LNCaP clone FGC (cell line): ENCODE results near the gene MSMP.
A peak's percentile ranks its signal among the peaks of the same experiment; 100 is the strongest.

ENCODE experiments used
- DNase-seq: peaks from one replicate; pipeline ENCODE4 v3.0.0-alpha.2; 2011; ENCODE audit warnings: low read depth
- H3K4me3 ChIP-seq: 2 replicates; pipeline ENCODE4 v1.5.1; 2011; ENCODE audit warnings: mild to moderate bottlenecking, low read depth, low read length, control low read depth
- CTCF ChIP-seq: IDR thresholded peaks from 2 replicates; pipeline ENCODE4 v1.5.1; 2012; ENCODE audit warnings: mild to moderate bottlenecking; ENCODE audit not compliant: control insufficient read depth, insufficient read depth; ENCODE audit errors: extremely low read depth

Gene MSMP

GRCh38 chr9:35746583-35746982 is 7.5 kb downstream of the MSMP start:
- DNase-seq, result no peak
- H3K4me3 ChIP-seq, result peak overlapping the region; percentile 79
- no peak for TF ChIP-seq CTCF

GRCh38 chr9:35745569-35745968 is 8.5 kb downstream of the MSMP start:
- no peak for DNase-seq
- no peak for TF ChIP-seq CTCF
- no peak overlapping the region for H3K4me3 ChIP-seq

GRCh38 chr9:35743880-35744518 is 10.1 kb downstream of the MSMP start:
- no peak overlapping the region for H3K4me3 ChIP-seq
- DNase-seq, result no peak
- TF ChIP-seq CTCF, result no peak

- H3K4me3 ChIP-seq, result no peak overlapping the region
- DNase-seq, result no peak
- TF ChIP-seq CTCF, result no peak
Measured at GRCh38 chr9:35743452-35743851, 10.6 kb downstream of the MSMP start.

GRCh38 chr9:35741740-35742139 is 12.3 kb downstream of the MSMP start:
- DNase-seq, result no peak
- no peak for TF ChIP-seq CTCF
- no peak overlapping the region for H3K4me3 ChIP-seq

GRCh38 chr9:35740243-35740642 is 13.8 kb downstream of the MSMP start:
- no peak for TF ChIP-seq CTCF
- no peak for DNase-seq
- no peak overlapping the region for H3K4me3 ChIP-seq

GRCh38 chr9:35738924-35739323 is 15.2 kb downstream of the MSMP start:
- no peak overlapping the region for H3K4me3 ChIP-seq
- DNase-seq, result no peak
- TF ChIP-seq CTCF, result no peak
